ENCODE measurements around the gene STX18. TPM values are rescaled to one million over a fixed set of nuclear protein-coding genes. Genes with fewer than 3 reads are reported as not detected.

STX18 gene
- total RNA-seq, 1 donor from 2014 or later = 20.4 TPM

- Histone ChIP-seq H3K4me3 (no peak overlapping the region), H3K4me1 (no peaks in the 10 kb centered on the region), H3K27ac (no peak overlapping the region), H3K36me3 (no peaks in the 10 kb centered on the region), H3K27me3 (no peaks in the 10 kb centered on the region), H3K9me3 (no peaks in the 10 kb centered on the region)
- DNase-seq (ENCODE audit: extremely low spot score in 2 of 2) = no peak
- TF ChIP-seq POLR2A (IDR thresholded peaks at IDR 0.05) (no peak), POLR2AphosphoS5 (IDR thresholded peaks at IDR 0.05; ENCODE audit: insufficient read depth in 1 of 2, low read depth in 1 of 2) (no peak), CTCF (IDR thresholded peaks at IDR 0.05) (no peak)
- intact Hi-C loops (cut with DNase I) = no loop called here
These were observed 165.8 kb downstream of the STX18 start for GRCh38 chr4:4376074-4376473.

- Histone ChIP-seq H3K9me3 (no peaks in the 10 kb centered on the region), H3K36me3 (no peaks in the 10 kb centered on the region), H3K27ac (no peak overlapping the region), H3K27me3 (no peaks in the 10 kb centered on the region), H3K4me1 (no peaks in the 10 kb centered on the region), H3K4me3 (no peak overlapping the region)
- intact Hi-C loops (cut with DNase I) = no loop called here
- DNase-seq (ENCODE audit: extremely low spot score in 2 of 2) = no peak
- TF ChIP-seq POLR2A (IDR thresholded peaks at IDR 0.05) (no peak), POLR2AphosphoS5 (IDR thresholded peaks at IDR 0.05; ENCODE audit: insufficient read depth in 1 of 2, low read depth in 1 of 2) (no peak), CTCF (IDR thresholded peaks at IDR 0.05) (no peak)
These were observed 167.3 kb downstream of the STX18 start for GRCh38 chr4:4374388-4375098.

Other genes with a start within 250 kb of the STX18 start
- 32.9 TPM for gene NSG1, start 154.9 kb downstream of the STX18 start, total RNA-seq